Activated naive CD4-positive, alpha-beta T cell treated with anti-CD3 and anti-CD28 coated beads, Interleukin-2, amount 10 ng/mL, durations not matched to agents 7 days and 5 days (primary cell): Measurements from ENCODE around the gene RIMKLB.
"Not testable (repeated sequence)": the region's sequence is repeated elsewhere in the genome, so short reads cannot be mapped to it uniquely, and the experiment has no call there.

ENCODE experiments used
- CTCF ChIA-PET: fragments of 350-600 bp; sonication (Branson Sonifier 250); formaldehyde crosslinking; loops from one replicate; lab custom pipeline; 2021; ENCODE audit warnings: antibody characterized with exemption; lab: Charles Lee
- DNase-seq: peaks from one replicate; pipeline ENCODE4 v3.0.0-alpha.2; 2020
- H3K27ac Mint-ChIP-seq: one replicate; pipeline ENCODE4 v1.8.0; 2021; ENCODE audit warnings: mild to moderate bottlenecking, moderate library complexity, mixed read lengths
- H3K27me3 Mint-ChIP-seq: one replicate; pipeline ENCODE4 v1.8.0; 2021; ENCODE audit warnings: mild to moderate bottlenecking, mixed read lengths
- H3K36me3 Mint-ChIP-seq: one replicate; pipeline ENCODE4 v1.8.0; 2021; ENCODE audit warnings: mixed read lengths
- H3K4me1 Mint-ChIP-seq: one replicate; pipeline ENCODE4 v1.8.0; 2021; ENCODE audit warnings: mixed read lengths
- H3K4me3 Mint-ChIP-seq: one replicate; pipeline ENCODE4 v1.8.0; 2021; ENCODE audit warnings: mild to moderate bottlenecking, moderate library complexity, mixed read lengths
- H3K9me3 Mint-ChIP-seq: one replicate; pipeline ENCODE4 v1.8.0; 2021; ENCODE audit warnings: mixed read lengths

The RIMKLB gene

DNA sequence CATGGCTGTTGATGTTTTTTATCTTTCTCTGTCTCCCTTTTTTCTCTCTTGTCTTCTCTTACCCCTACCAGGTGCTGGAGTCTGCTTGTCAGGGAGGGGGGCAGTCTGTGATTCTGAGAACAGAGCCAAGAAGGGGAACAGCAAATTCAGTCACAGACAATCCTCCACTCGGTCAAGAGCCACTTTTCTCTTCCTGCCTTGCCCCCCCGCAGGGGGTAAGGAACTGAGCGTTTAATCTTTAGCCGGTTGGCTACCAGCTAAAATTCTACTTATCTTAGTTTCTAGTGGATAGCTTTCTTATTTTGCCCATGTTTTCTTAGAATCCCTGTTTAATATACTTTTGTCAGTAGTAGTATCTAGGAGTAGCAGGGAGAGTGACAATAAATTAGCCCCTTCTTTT, 1.9 kb downstream of the RIMKLB start:
- DNase-seq: no peak
- Mint-ChIP-seq H3K27ac (no peak overlapping the region), H3K9me3 (no peaks in the 10 kb centered on the region), H3K27me3 (peaks cover 34% of the 10 kb centered on the region), H3K4me1 (peaks cover 17% of the 10 kb centered on the region), H3K36me3 (peaks cover 1% of the 10 kb centered on the region), H3K4me3 (peak overlapping the region; percentile 20)
- CTCF ChIA-PET: no interaction called here

- no peak overlapping the region for H3K4me3 Mint-ChIP-seq
- no peak for DNase-seq
- H3K9me3 Mint-ChIP-seq: no peaks in the 10 kb centered on the region
Observed at GRCh38 chr12:8701046-8701660, 3.4 kb downstream of the RIMKLB start.

GRCh38 chr12:8702159-8702558, 4.4 kb downstream of the RIMKLB start:
- no peak for DNase-seq
- no peak overlapping the region for H3K27ac Mint-ChIP-seq
- H3K36me3 Mint-ChIP-seq: peaks cover 1% of the 10 kb centered on the region
- H3K27me3 Mint-ChIP-seq: peaks cover 26% of the 10 kb centered on the region
- no peak overlapping the region for H3K4me3 Mint-ChIP-seq
- no peaks in the 10 kb centered on the region for H3K9me3 Mint-ChIP-seq
- CTCF ChIA-PET: interaction anchor here (1.2 kb wide), 1 partner anchor 158 kb away, joined by 3 read pairs; no protein-coding TSS in a partner anchor
- peaks cover 14% of the 10 kb centered on the region for H3K4me1 Mint-ChIP-seq

More at GRCh38 chr12:8701046-8701660, 3.4 kb downstream of the RIMKLB start:
- peaks cover 34% of the 10 kb centered on the region for H3K27me3 Mint-ChIP-seq
- CTCF ChIA-PET: interaction anchor here (1.2 kb wide), 1 partner anchor 159 kb away, joined by 3 read pairs; no protein-coding TSS in a partner anchor
- H3K36me3 Mint-ChIP-seq: peaks cover 1% of the 10 kb centered on the region
- no peak overlapping the region for H3K27ac Mint-ChIP-seq
- peaks cover 17% of the 10 kb centered on the region for H3K4me1 Mint-ChIP-seq

DNA sequence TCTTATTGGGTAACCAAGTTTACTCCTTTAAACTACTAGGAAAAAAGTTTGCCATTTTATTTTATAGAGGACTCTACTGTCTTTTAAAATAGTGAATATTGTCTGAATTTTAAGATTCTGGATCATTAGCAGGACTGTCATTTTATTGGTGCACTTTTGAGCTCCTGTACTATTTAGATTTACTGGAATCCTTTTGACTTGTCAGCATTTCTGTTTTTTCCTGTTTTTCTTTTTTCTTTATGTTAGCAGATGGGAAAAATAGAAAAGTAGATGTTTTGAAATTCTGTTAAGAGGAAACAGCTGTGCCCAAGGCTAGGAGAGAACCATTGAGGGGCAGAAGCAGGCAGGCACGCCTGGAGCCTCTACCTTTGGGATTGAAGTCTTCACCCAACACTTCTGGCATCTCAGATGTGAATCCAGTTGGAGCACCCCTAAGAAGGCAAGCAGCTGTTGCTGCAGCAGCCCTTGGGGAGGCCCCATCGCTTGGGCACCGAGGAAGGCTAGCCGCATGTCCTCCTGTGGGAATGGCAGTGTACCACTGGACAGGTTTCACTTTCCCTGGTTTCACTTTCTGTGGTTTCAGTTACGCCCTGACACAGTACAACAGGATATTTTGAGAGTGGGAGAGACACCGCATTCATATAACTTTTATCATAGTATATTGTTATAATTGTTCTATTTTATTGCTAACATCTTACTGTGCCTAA, 11.5 kb downstream of the RIMKLB start:
- no peak for DNase-seq
- peaks cover 7% of the 10 kb centered on the region for H3K4me1 Mint-ChIP-seq
- CTCF ChIA-PET: no interaction called here
- no peaks in the 10 kb centered on the region for H3K9me3 Mint-ChIP-seq
- no peak overlapping the region for H3K4me3 Mint-ChIP-seq
- no peak overlapping the region for H3K27ac Mint-ChIP-seq
- no peaks in the 10 kb centered on the region for H3K27me3 Mint-ChIP-seq
- no peaks in the 10 kb centered on the region for H3K36me3 Mint-ChIP-seq

- Mint-ChIP-seq H3K4me3 (no peak overlapping the region), H3K4me1 (peaks cover 7% of the 10 kb centered on the region), H3K27me3 (no peaks in the 10 kb centered on the region), H3K27ac (no peak overlapping the region), H3K9me3 (no peaks in the 10 kb centered on the region), H3K36me3 (no peaks in the 10 kb centered on the region)
- DNase-seq: no peak
- CTCF ChIA-PET: interaction anchor here (0.7 kb wide), 1 partner anchor 65 kb away, joined by 3 read pairs; no protein-coding TSS in a partner anchor
Observed at GRCh38 chr12:8712572-8712971, 14.8 kb downstream of the RIMKLB start.

DNA sequence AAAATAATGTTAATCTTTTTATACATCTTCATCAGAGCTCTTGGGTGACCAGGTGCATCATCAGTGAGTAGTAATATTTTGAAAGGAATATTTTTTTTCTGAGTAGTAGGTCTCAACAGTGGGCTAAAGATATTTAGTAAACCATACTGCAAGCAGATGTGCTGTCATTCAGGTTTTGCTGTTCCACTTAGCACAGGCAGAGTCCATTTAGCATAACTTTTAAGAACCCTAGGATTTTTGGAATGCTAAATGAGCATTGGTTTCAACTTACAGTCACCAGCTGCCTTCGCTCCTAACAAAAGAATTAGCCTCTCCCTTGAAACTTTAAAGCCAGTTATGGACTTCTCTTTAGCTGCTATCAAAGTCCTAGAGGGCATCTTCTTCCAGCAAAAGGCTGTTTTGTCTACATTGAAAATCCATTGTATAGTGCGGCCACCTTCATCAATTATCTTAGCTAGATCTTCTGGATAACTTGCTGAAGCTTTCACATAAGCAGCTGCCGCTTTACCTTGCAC, 24.6 kb downstream of the RIMKLB start:
- H3K9me3 Mint-ChIP-seq: no peaks in the 10 kb centered on the region
- no peaks in the 10 kb centered on the region for H3K27me3 Mint-ChIP-seq
- no peaks in the 10 kb centered on the region for H3K36me3 Mint-ChIP-seq
- no peak overlapping the region for H3K4me3 Mint-ChIP-seq
- no peaks in the 10 kb centered on the region for H3K4me1 Mint-ChIP-seq
- H3K27ac Mint-ChIP-seq: no peak overlapping the region
- DNase-seq: no peak
- CTCF ChIA-PET: interaction anchor here (1.0 kb wide), 1 partner anchor 327 kb away, joined by 3 read pairs; no protein-coding TSS in a partner anchor

- Mint-ChIP-seq H3K36me3 (no peaks in the 10 kb centered on the region), H3K4me1 (no peaks in the 10 kb centered on the region), H3K4me3 (no peak overlapping the region), H3K9me3 (no peaks in the 10 kb centered on the region), H3K27ac (no peak overlapping the region), H3K27me3 (no peaks in the 10 kb centered on the region)
- CTCF ChIA-PET: interaction anchor here (0.6 to 1.4 kb wide), 2 partner anchors 54 to 236 kb away, joined by 3 to 5 read pairs; no protein-coding TSS in a partner anchor
- no peak for DNase-seq
Observed at GRCh38 chr12:8734873-8735381, 37.1 kb downstream of the RIMKLB start.

DNA sequence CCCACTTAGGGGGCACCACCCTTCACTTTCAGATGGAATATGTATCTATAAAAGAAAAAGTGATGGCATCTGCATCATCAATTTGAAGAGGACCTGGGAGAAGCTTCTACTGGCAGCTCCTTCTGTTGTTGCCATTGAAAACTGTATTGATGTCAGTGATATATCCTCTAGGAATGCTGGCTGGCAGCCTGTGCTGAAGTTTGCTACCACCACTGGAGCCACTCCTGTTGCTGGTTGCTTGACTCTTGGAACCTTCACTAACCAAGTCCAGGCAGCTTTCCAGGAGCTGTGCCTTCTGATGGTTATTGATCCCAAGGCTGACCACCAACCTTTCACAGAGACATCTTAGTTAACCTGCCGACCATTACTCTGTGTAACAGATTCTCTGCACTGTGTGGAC, 44.7 kb downstream of the RIMKLB start:
- CTCF ChIA-PET: no interaction called here

GRCh38 chr12:8743121-8743520, 45.3 kb downstream of the RIMKLB start:
- H3K4me1 Mint-ChIP-seq, CTCF ChIA-PET, H3K36me3 Mint-ChIP-seq, H3K9me3 Mint-ChIP-seq, H3K4me3 Mint-ChIP-seq, H3K27ac Mint-ChIP-seq, H3K27me3 Mint-ChIP-seq, DNase-seq: not testable (repeated sequence)

More for the DNA sequence above, 44.7 kb downstream of the RIMKLB start:
- Mint-ChIP-seq H3K27ac (no peak overlapping the region), H3K27me3 (no peaks in the 10 kb centered on the region), H3K36me3 (no peaks in the 10 kb centered on the region), H3K4me1 (no peaks in the 10 kb centered on the region), H3K4me3 (no peak overlapping the region), H3K9me3 (no peaks in the 10 kb centered on the region)
- no peak for DNase-seq

- H3K36me3 Mint-ChIP-seq, H3K27ac Mint-ChIP-seq, H3K27me3 Mint-ChIP-seq, H3K9me3 Mint-ChIP-seq, DNase-seq, H3K4me3 Mint-ChIP-seq, H3K4me1 Mint-ChIP-seq: not testable (repeated sequence)
- CTCF ChIA-PET: interaction anchor here (0.5 kb wide), 1 partner anchor 1761 kb away, joined by 3 read pairs; no protein-coding TSS in a partner anchor
Observed at GRCh38 chr12:8745631-8746030, 47.8 kb downstream of the RIMKLB start.

GRCh38 chr12:8746046-8746445, 48.3 kb downstream of the RIMKLB start:
- no peak for DNase-seq
- Mint-ChIP-seq H3K4me1 (no peaks in the 10 kb centered on the region), H3K27me3 (no peaks in the 10 kb centered on the region), H3K36me3 (no peaks in the 10 kb centered on the region), H3K4me3 (no peak overlapping the region), H3K9me3 (no peaks in the 10 kb centered on the region), H3K27ac (no peak overlapping the region)
- CTCF ChIA-PET: interaction anchor here (0.5 kb wide), 1 partner anchor 1761 kb away, joined by 3 read pairs; no protein-coding TSS in a partner anchor

GRCh38 chr12:8760076-8760475, 62.3 kb downstream of the RIMKLB start:
- DNase-seq, H3K4me3 Mint-ChIP-seq, H3K4me1 Mint-ChIP-seq, H3K27me3 Mint-ChIP-seq, H3K27ac Mint-ChIP-seq, H3K36me3 Mint-ChIP-seq, H3K9me3 Mint-ChIP-seq, CTCF ChIA-PET: not testable (repeated sequence)

DNA sequence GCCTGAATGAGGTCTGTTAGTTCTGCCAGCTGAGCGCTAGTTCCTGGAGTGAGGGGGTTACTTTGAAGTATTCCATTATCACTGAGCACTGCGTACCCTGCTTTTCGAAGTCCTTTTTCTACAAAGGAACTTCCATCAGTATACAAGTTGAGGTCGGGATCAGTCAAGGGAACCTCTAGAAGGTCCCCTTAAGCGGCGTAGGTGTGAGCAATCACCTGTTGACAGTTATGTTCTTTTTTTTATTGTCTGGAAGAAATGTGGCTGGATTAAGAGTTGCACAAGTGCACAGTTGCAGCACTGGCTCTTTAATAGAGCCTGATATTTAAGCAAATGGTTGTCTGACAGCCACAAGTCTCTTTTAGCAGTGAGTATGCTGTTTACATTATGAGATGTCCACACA, 64.9 kb downstream of the RIMKLB start:
- H3K27me3 Mint-ChIP-seq, H3K27ac Mint-ChIP-seq, H3K36me3 Mint-ChIP-seq, H3K9me3 Mint-ChIP-seq, H3K4me1 Mint-ChIP-seq, H3K4me3 Mint-ChIP-seq, CTCF ChIA-PET, DNase-seq: not testable (repeated sequence)

DNA sequence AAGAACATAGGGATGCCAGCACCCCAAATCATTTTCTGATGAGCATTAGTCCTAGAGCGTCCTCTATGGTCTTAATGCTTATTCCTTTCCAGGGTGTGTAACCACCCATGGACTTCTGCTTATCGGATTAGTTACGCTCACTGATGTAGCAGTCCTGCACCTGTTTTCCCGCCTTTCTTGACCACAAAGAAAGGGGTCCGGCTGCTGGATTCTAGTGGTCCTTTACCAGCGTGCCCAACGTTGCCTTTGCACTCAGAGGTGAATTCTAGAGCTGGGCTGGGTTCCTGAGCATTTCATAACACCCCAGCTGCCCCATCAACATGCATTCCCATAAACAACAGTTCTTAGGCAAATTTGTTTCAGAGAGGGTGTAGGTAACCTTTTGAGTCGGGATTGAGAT, 68.3 kb downstream of the RIMKLB start:
- H3K27me3 Mint-ChIP-seq, H3K27ac Mint-ChIP-seq, DNase-seq, H3K4me1 Mint-ChIP-seq, H3K9me3 Mint-ChIP-seq, CTCF ChIA-PET, H3K36me3 Mint-ChIP-seq, H3K4me3 Mint-ChIP-seq: not testable (repeated sequence)
